GM12878 (cell line): ENCODE results near the gene ADAMTS7. TPM values are rescaled to one million over a fixed set of nuclear protein-coding genes. Genes with fewer than 3 reads are reported as not detected.
"Not testable (repeated sequence)": the region's sequence is repeated elsewhere in the genome, so short reads cannot be mapped to it uniquely, and the experiment has no call there.

Experiments
- ATAC-seq: fragments of 200-7000 bp; cut with Tn5 transposase; 3 replicates; pipeline ENCODE4 v1.9.1; 2020; ENCODE audit warnings: mild to moderate bottlenecking, moderate library complexity
- BruUV-seq: library from RNA; stranded (reverse); fragments of 400-500 nt; replicated peaks from 2 replicates; lab custom pipeline; 2021; lab: Mats Ljungman, UMichigan
- CTCF ChIA-PET: fragments of 300-600 bp; sonication (Branson Sonifier 250); formaldehyde crosslinking; extraction: SDS; loops from one replicate; lab custom pipeline; 2021; ENCODE audit warnings: inconsistent platforms; lab: Yijun Ruan, JAX
- POLR2A ChIA-PET: fragments of 350-600 bp; formaldehyde crosslinking; extraction: SDS; loops from one replicate; lab custom pipeline; 2021; ENCODE audit warnings: inconsistent platforms; lab: Charles Lee
- RAD21 ChIA-PET: fragments of 300-600 bp; sonication (Branson Sonifier 250); formaldehyde crosslinking; loops from one replicate; lab custom pipeline; 2023; ENCODE audit warnings: antibody characterized with exemption; ENCODE audit not compliant: unreplicated experiment; lab: Charles Lee
- SMC1A ChIA-PET: fragments of 300-600 bp; sonication (Branson Sonifier 250); formaldehyde crosslinking; loops from one replicate; lab custom pipeline; 2023; ENCODE audit not compliant: unreplicated experiment, uncharacterized antibody; lab: Charles Lee
- DNase-seq: peaks from one replicate; pipeline ENCODE4 v3.0.0-alpha.2; 2011; ENCODE audit warnings: low read depth, low spot score
- FAIRE-seq: peaks from 3 replicates; lab custom pipeline; 2011; peaks lifted over from hg19 to GRCh38; lab: Jason Lieb, UNC
- H2AFZ ChIP-seq: 2 replicates; pipeline ENCODE4 v1.6.0; 2011; ENCODE audit warnings: low read depth, low read length, control low read depth; ENCODE audit not compliant: control insufficient read depth
- H3K27ac ChIP-seq: 2 replicates; pipeline ENCODE4 v1.5.1; 2011; ENCODE audit warnings: control low read depth; ENCODE audit not compliant: control insufficient read depth, insufficient read depth
- H3K27me3 ChIP-seq, 2 experiments: replicated peaks in 1 of 2; 2 replicates each; pipeline versions ENCODE4 v1.6.0 to v1.6.1; 2011; ENCODE audit warnings: low read length in 1 of 2; ENCODE audit not compliant: control insufficient read depth in 2 of 2, insufficient read depth in 2 of 2
- H3K36me3 ChIP-seq, 2 experiments: 2 replicates each; pipeline ENCODE4 v1.5.1; 2011; ENCODE audit warnings: low read length in 1 of 2; ENCODE audit not compliant: control insufficient read depth in 2 of 2, insufficient read depth in 2 of 2
- H3K4me1 ChIP-seq: 2 replicates; pipeline ENCODE4 v1.6.1; 2011; ENCODE audit warnings: mild to moderate bottlenecking, low read length, moderate library complexity, mixed read lengths; ENCODE audit not compliant: control insufficient read depth, insufficient read depth
- H3K4me2 ChIP-seq: 2 replicates; pipeline ENCODE4 v1.6.0; 2011; ENCODE audit warnings: control low read depth; ENCODE audit not compliant: control insufficient read depth, insufficient read depth
- H3K4me3 ChIP-seq: fragments of 200-600 bp; sonication (generic); 2 replicates; pipeline ENCODE4 v1.5.1; 2016
- H3K79me2 ChIP-seq: 2 replicates; pipeline ENCODE4 v1.6.0; 2011; ENCODE audit warnings: low read length; ENCODE audit not compliant: control insufficient read depth, insufficient read depth
- H3K9ac ChIP-seq: 2 replicates; pipeline ENCODE4 v1.8.0; 2011; ENCODE audit warnings: low read length, control low read depth, mixed read lengths; ENCODE audit not compliant: control insufficient read depth, insufficient read depth
- H3K9me3 ChIP-seq: replicated peaks from 3 replicates; pipeline ENCODE4 v1.5.1; 2011; ENCODE audit warnings: mild to moderate bottlenecking, low read length; ENCODE audit not compliant: control insufficient read depth, insufficient read depth
- H4K20me1 ChIP-seq: 2 replicates; pipeline ENCODE4 v1.6.0; 2011; ENCODE audit not compliant: control insufficient read depth, insufficient read depth
- BMI1 ChIP-seq: fragments of 450-650 bp; IDR thresholded peaks from 2 replicates; pipeline ENCODE4 v1.6.1; 2016; ENCODE audit warnings: mild to moderate bottlenecking, moderate library complexity, borderline replicate concordance
- CHD1 ChIP-seq: IDR thresholded peaks from 2 replicates; pipeline ENCODE4 v1.6.1; 2012; ENCODE audit warnings: low read depth, low read length, improper control_type of control experiment
- EZH2 ChIP-seq: IDR thresholded peaks from 2 replicates; pipeline ENCODE4 v1.6.1; 2012; ENCODE audit warnings: low read depth, mild to moderate bottlenecking, control low read depth, inconsistent platforms, low read length, borderline replicate concordance; ENCODE audit not compliant: control insufficient read depth
- HSF1 ChIP-seq: fragments of 150-350 bp; IDR thresholded peaks from 2 replicates; pipeline ENCODE4 v1.6.1; 2014; ENCODE audit warnings: mild to moderate bottlenecking, low read depth, low read length
- IKZF2 ChIP-seq, 2 experiments: fragments of 450-650 bp; IDR thresholded peaks; 2 replicates each; pipeline ENCODE4 v1.6.1; 2017; ENCODE audit warnings: mild to moderate bottlenecking in 2 of 2, moderate library complexity in 2 of 2
- JUNB ChIP-seq: IDR thresholded peaks from 2 replicates; pipeline ENCODE4 v1.6.1; 2016; ENCODE audit warnings: antibody characterized with exemption, mild to moderate bottlenecking
- KDM1A ChIP-seq: fragments of 200-600 bp; sonication (generic); IDR thresholded peaks from 2 replicates; pipeline ENCODE4 v1.6.1; 2016; ENCODE audit warnings: borderline replicate concordance
- MTA2 ChIP-seq: fragments of 450-650 bp; IDR thresholded peaks from 2 replicates; pipeline ENCODE4 v1.6.1; 2016; ENCODE audit warnings: low read depth, mild to moderate bottlenecking, moderate library complexity
- MTA3 ChIP-seq: IDR thresholded peaks from 2 replicates; pipeline ENCODE4 v1.6.1; 2012; ENCODE audit warnings: low read length, inconsistent platforms, borderline replicate concordance
- RBBP5 ChIP-seq: fragments of 200-600 bp; sonication (generic); conservative IDR thresholded peaks from 2 replicates; pipeline ENCODE4 v1.6.1; 2016
- YBX1 ChIP-seq: fragments of 450-650 bp; IDR thresholded peaks from 2 replicates; pipeline ENCODE4 v1.6.1; 2016; ENCODE audit warnings: antibody characterized with exemption
- ZNF274 ChIP-seq: IDR thresholded peaks from one replicate; pipeline ENCODE4 v1.8.0; 2011; ENCODE audit not compliant: insufficient read length, insufficient read depth
- WGBS: methylation state at CpG from one replicate; pipeline ENCODE4 v1.1.6; 2016; ENCODE audit warnings: low lambda C conversion rate; ENCODE audit not compliant: insufficient replicate concordance, insufficient coverage; ENCODE audit errors: missing lambda C conversion rate; 5-methylcytosine and 5-hydroxymethylcytosine counted together
- in situ Hi-C: fragments of 300-500 bp; cut with MboI; formaldehyde crosslinking; loops from 9 replicates; pipeline ENCODE4 v1.14.3; 2018; ENCODE audit warnings: mixed read lengths
- intact Hi-C: fragments of 100-400 bp; cut with micrococcal nuclease; formaldehyde crosslinking; loops from one replicate; pipeline ENCODE4 v1.14.2; 2022; ENCODE audit not compliant: unreplicated experiment
- polyA plus RNA-seq, 11 experiments: library from polyadenylated mRNA; depleted of rRNA in 4 of 11; unstranded in 6 of 11; stranded (reverse) in 5 of 11; fragments of >200 nt; fragmentation: Nextera tagmentation in 4 of 11; fragmentation: Illumina TruSeq in 1 of 11; extraction: Ambion mirVana in 4 of 11; extraction: Trizol in 1 of 11; gene quantifications; 1 replicate in 1 of 11; 2 replicates in 10 of 11; pipeline versions ENCODE4 v1.2.1 to v1.2.3, GENCODE V29; 2011 to 2016; ENCODE audit warnings: inconsistent platforms in 2 of 11, missing spikeins in 2 of 11, low read depth in 1 of 11
- total RNA-seq, 4 experiments: library from RNA; depleted of rRNA in 3 of 4; stranded (reverse); fragments of >200 nt in 3 of 4; fragmentation: Illumina TruSeq in 1 of 4; extraction: Trizol in 1 of 4; gene quantifications; 2 replicates each; pipeline versions ENCODE4 v1.2.1 to v1.2.3, GENCODE V29; 2013 to 2021
- TF ChIP-seq, protein P1 (sequence below): fragments of 450-650 bp; IDR thresholded peaks from 2 replicates; pipeline ENCODE4 v1.6.1; 2017; ENCODE audit warnings: antibody characterized with exemption, mild to moderate bottlenecking, moderate library complexity
- TF ChIP-seq, protein P2 (sequence below): IDR thresholded peaks from 2 replicates; pipeline ENCODE4 v1.6.1; 2012; ENCODE audit warnings: low read depth, low read length, improper control_type of control experiment

ADAMTS7 gene
- total and polyA plus RNA-seq, 10 of the 15 experiments (the other 5 are each of a cell fraction or from before 2014, with no cell fraction given): 0.03 to 0.28 (median 0.06) TPM; not detected in 6

DNA sequence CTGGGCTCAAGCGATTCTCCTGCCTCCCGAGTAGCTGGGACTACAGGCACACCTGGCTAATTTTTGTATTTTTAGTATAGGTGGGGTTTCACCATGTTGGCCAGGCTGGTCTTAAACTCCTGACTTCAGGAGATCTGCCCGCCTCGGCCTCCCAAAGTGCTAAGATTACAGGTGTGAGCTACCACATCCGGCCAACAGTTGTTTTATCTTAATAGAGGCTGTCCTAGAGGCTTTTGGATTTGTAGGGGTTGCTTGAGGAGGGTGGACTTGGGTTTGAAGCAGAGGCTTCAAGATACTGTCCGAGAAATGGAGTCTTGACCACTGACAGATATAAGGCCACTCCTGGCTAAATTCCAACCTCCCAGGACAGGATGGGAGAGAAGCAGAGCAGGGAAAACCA is 27.9 kb upstream of the ADAMTS7 start:
- CTCF ChIA-PET: interaction anchor here (0.6 to 1.1 kb wide), 2 partner anchors 17 to 352 kb away, joined by 3 to 4 read pairs; no protein-coding TSS in a partner anchor
- DNase-seq, SMC1A ChIA-PET, H3K79me2 ChIP-seq, POLR2A ChIA-PET, H3K9ac ChIP-seq, intact Hi-C loops, H3K9me3 ChIP-seq, H4K20me1 ChIP-seq, H3K27me3 ChIP-seq, H3K36me3 ChIP-seq, RAD21 ChIA-PET, H2AFZ ChIP-seq, BruUV-seq, H3K4me2 ChIP-seq, in situ Hi-C loops, ATAC-seq, H3K27ac ChIP-seq, FAIRE-seq, H3K4me3 ChIP-seq: not testable (repeated sequence)
- peaks cover 36% of the 10 kb centered on the region for H3K4me1 ChIP-seq
- WGBS: 80% methylated on average over 6 of the region's 6 CpGs

- no peak overlapping the region for H3K27ac ChIP-seq
- BruUV-seq: no TSS peak
- no peak for TF ChIP-seq KDM1A
- TF ChIP-seq EZH2: no peak
- TF ChIP-seq, protein P1, sequence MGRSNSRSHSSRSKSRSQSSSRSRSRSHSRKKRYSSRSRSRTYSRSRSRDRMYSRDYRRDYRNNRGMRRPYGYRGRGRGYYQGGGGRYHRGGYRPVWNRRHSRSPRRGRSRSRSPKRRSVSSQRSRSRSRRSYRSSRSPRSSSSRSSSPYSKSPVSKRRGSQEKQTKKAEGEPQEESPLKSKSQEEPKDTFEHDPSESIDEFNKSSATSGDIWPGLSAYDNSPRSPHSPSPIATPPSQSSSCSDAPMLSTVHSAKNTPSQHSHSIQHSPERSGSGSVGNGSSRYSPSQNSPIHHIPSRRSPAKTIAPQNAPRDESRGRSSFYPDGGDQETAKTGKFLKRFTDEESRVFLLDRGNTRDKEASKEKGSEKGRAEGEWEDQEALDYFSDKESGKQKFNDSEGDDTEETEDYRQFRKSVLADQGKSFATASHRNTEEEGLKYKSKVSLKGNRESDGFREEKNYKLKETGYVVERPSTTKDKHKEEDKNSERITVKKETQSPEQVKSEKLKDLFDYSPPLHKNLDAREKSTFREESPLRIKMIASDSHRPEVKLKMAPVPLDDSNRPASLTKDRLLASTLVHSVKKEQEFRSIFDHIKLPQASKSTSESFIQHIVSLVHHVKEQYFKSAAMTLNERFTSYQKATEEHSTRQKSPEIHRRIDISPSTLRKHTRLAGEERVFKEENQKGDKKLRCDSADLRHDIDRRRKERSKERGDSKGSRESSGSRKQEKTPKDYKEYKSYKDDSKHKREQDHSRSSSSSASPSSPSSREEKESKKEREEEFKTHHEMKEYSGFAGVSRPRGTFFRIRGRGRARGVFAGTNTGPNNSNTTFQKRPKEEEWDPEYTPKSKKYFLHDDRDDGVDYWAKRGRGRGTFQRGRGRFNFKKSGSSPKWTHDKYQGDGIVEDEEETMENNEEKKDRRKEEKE: no peak
- TF ChIP-seq YBX1: no peak
- no peak for TF ChIP-seq BMI1
- no peak for TF ChIP-seq MTA2
- no peak for TF ChIP-seq MTA3
- no peak for TF ChIP-seq IKZF2 (IDR thresholded peaks at IDR 0.05)
- no peak for TF ChIP-seq ZNF274
- no peak for TF ChIP-seq CHD1
- TF ChIP-seq, protein P2, sequence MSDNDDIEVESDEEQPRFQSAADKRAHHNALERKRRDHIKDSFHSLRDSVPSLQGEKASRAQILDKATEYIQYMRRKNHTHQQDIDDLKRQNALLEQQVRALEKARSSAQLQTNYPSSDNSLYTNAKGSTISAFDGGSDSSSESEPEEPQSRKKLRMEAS: no peak
- TF ChIP-seq RBBP5: no peak
- TF ChIP-seq JUNB: no peak
- no peak for TF ChIP-seq HSF1
Measured at GRCh38 chr15:78838489-78838888, 27.2 kb upstream of the ADAMTS7 start.

More at GRCh38 chr15:78838489-78838888, 27.2 kb upstream of the ADAMTS7 start:
- CTCF ChIA-PET: interaction anchor here (0.6 to 1.1 kb wide), 2 partner anchors 17 to 353 kb away, joined by 3 to 4 read pairs; no protein-coding TSS in a partner anchor
- no peaks in the 10 kb centered on the region for H3K36me3 ChIP-seq
- no peaks in the 10 kb centered on the region for H3K79me2 ChIP-seq
- in situ Hi-C loops (no loop called here), intact Hi-C loops (no loop called here)
- DNase-seq (no peak), ATAC-seq (no peak), FAIRE-seq (no peak)
- no peak overlapping the region for H3K4me3 ChIP-seq
- H3K27me3 ChIP-seq: no peaks in the 10 kb centered on the region
- POLR2A ChIA-PET: no interaction called here
- RAD21 ChIA-PET: no interaction called here
- no peaks in the 10 kb centered on the region for H4K20me1 ChIP-seq
- H3K9ac ChIP-seq: no peak overlapping the region
- H2AFZ ChIP-seq: no peak overlapping the region
- peaks cover 36% of the 10 kb centered on the region for H3K4me1 ChIP-seq
- H3K4me2 ChIP-seq: no peak overlapping the region
- SMC1A ChIA-PET: no interaction called here
- WGBS: 96% methylated on average over 3 of the region's 3 CpGs
- no peaks in the 10 kb centered on the region for H3K9me3 ChIP-seq
